ENCODE measurements around the gene PPFIA1. TPM values are rescaled to one million over a fixed set of nuclear protein-coding genes. Genes with fewer than 3 reads are reported as not detected.
A peak's percentile ranks its signal among the peaks of the same experiment; 100 is the strongest.

PPFIA1 gene
- total RNA-seq, 2 experiments from 2014 or later: 34.3 to 42.0 TPM

DNA sequence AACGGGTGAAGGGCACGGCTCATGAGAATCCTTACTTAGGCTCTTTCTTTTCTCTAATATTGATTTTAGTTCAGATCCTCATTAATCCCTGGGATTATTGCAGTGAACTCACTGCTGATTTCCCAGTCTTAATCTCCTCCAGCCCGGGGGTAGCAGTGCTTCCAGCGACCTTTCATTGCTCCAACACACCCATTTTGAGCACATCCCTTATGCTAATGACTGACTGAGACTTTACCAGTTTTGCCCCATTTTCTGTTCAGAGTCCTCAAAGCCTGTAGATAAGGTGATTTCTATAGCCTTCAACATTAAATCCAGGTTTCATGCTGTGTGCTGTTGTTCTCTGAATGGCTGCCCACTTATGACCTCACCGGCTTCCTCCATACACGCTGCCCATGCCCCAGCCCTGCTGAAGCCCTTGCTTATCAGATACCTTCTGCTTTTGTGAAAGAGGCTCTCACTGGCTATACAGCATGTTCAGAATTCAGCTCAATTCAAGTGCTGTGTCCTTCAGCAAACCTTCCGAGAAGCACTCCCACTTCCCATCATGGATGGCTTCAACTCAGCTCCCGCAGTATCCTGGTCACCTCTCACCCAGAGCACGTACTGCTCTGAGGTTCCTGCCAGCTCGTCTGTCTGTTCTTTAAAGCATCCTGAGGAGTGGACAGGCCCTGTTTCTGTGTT, 49.0 kb downstream of the PPFIA1 start:
- Mint-ChIP-seq H3K4me1 (ENCODE audit: low read depth) (peaks cover 4% of the 10 kb centered on the region), H3K27me3 (no peaks in the 10 kb centered on the region), H3K36me3 (ENCODE audit: low read depth) (peaks cover 43% of the 10 kb centered on the region), H3K27ac (no peak overlapping the region), H3K4me3 (no peak overlapping the region), H3K9me3 (no peaks in the 10 kb centered on the region)
- DNase-seq (no peak), ATAC-seq (ENCODE audit: poor library complexity) (no peak)
- Histone ChIP-seq H3K36me3 (ENCODE audit: insufficient read depth, low read length) (peaks cover 54% of the 10 kb centered on the region), H3K4me1 (ENCODE audit: insufficient read depth, low read length) (no peaks in the 10 kb centered on the region), H3K9me3 (ENCODE audit: control insufficient read depth in 1 of 2, insufficient read depth in 1 of 2, low read length in 2 of 2) (no peaks in the 10 kb centered on the region), H3K4me3 (ENCODE audit: low read length) (no peak overlapping the region), H3K27ac (ENCODE audit: low read depth in 1 of 2, low read length in 2 of 2) (no peak overlapping the region), H3K27me3 (ENCODE audit: control insufficient read depth in 1 of 2, insufficient read depth in 2 of 2, low read length in 2 of 2) (no peaks in the 10 kb centered on the region)
- POLR2A ChIA-PET: no interaction called here
- CTCF ChIA-PET: no interaction called here
- intact Hi-C loops (cut with DNase I, micrococcal nuclease): no loop called here
- TF ChIP-seq, protein P1, sequence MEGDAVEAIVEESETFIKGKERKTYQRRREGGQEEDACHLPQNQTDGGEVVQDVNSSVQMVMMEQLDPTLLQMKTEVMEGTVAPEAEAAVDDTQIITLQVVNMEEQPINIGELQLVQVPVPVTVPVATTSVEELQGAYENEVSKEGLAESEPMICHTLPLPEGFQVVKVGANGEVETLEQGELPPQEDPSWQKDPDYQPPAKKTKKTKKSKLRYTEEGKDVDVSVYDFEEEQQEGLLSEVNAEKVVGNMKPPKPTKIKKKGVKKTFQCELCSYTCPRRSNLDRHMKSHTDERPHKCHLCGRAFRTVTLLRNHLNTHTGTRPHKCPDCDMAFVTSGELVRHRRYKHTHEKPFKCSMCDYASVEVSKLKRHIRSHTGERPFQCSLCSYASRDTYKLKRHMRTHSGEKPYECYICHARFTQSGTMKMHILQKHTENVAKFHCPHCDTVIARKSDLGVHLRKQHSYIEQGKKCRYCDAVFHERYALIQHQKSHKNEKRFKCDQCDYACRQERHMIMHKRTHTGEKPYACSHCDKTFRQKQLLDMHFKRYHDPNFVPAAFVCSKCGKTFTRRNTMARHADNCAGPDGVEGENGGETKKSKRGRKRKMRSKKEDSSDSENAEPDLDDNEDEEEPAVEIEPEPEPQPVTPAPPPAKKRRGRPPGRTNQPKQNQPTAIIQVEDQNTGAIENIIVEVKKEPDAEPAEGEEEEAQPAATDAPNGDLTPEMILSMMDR (IDR thresholded peaks at IDR 0.05): no peak

DNA sequence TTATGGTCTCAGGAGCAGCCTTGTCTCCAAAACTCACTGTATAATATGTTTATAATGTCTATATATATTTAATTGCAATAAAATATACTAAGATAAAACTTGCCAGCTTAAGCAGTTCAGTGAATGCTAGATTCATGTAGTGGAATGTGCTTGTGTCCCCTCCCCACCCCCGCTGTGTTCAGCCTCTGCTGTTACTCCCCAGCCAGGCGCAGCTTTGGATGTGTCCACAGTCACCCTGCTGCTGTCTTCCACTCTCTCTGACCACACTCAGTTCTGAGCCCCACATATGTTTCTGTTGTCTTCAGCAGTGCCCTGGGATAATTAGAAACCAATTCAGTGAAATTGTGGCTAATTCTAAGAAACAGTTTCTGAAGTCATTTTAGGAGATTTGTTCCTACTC, 52.2 kb downstream of the PPFIA1 start:
- H3K9me3 ChIP-seq (ENCODE audit: control insufficient read depth in 1 of 2, insufficient read depth in 1 of 2, low read length in 2 of 2): no peaks in the 10 kb centered on the region
- TF ChIP-seq, protein P1 (IDR thresholded peaks at IDR 0.05): no peak
- Mint-ChIP-seq H3K9me3 (no peaks in the 10 kb centered on the region), H3K4me1 (ENCODE audit: low read depth) (no peaks in the 10 kb centered on the region), H3K27me3 (no peaks in the 10 kb centered on the region), H3K4me3 (no peak overlapping the region), H3K36me3 (ENCODE audit: low read depth) (peaks cover 53% of the 10 kb centered on the region), H3K27ac (no peak overlapping the region)
- no peaks in the 10 kb centered on the region for H3K4me1 ChIP-seq (ENCODE audit: insufficient read depth, low read length)
- CTCF ChIA-PET: no interaction called here
- peaks cover 76% of the 10 kb centered on the region for H3K36me3 ChIP-seq (ENCODE audit: insufficient read depth, low read length)
- no peak overlapping the region for H3K27ac ChIP-seq (ENCODE audit: low read depth in 1 of 2, low read length in 2 of 2)
- H3K4me3 ChIP-seq (ENCODE audit: low read length): no peak overlapping the region
- POLR2A ChIA-PET: no interaction called here
- DNase-seq (no peak), ATAC-seq (ENCODE audit: poor library complexity) (no peak)
- intact Hi-C loops (cut with DNase I, micrococcal nuclease): no loop called here
- H3K27me3 ChIP-seq (ENCODE audit: control insufficient read depth in 1 of 2, insufficient read depth in 2 of 2, low read length in 2 of 2): no peaks in the 10 kb centered on the region

DNA sequence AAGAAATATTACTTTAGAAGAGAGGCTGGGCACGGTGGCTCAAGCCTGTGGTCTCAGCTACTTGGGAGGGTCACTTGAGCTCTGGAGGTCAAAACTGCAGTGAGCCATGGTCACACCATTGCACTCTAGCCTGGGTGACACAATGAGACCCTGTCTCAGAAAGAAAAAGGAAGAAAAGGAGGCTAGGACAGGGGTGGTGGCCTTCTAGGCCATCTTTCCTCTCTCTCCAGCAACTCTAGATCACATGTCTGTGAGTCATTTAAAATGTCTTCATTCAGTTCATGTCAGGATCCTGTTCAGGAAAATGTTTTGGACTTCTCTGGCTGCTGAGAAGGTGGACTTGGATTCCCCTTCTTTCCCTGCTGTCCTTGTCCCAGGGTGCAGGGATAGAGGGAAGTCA, 53.3 kb downstream of the PPFIA1 start:
- ATAC-seq (ENCODE audit: poor library complexity) (no peak), DNase-seq (peak in 2 of 14 experiments; percentile 39 to 50)
- Mint-ChIP-seq H3K27ac (no peak overlapping the region), H3K36me3 (ENCODE audit: low read depth) (peaks cover 65% of the 10 kb centered on the region), H3K27me3 (no peaks in the 10 kb centered on the region), H3K4me3 (no peak overlapping the region), H3K4me1 (ENCODE audit: low read depth) (no peaks in the 10 kb centered on the region), H3K9me3 (no peaks in the 10 kb centered on the region)
- intact Hi-C loops (cut with DNase I, micrococcal nuclease): no loop called here
- H3K4me1 ChIP-seq (ENCODE audit: insufficient read depth, low read length): no peaks in the 10 kb centered on the region
- no peaks in the 10 kb centered on the region for H3K27me3 ChIP-seq (ENCODE audit: control insufficient read depth in 1 of 2, insufficient read depth in 2 of 2, low read length in 2 of 2)
- ChIA-PET POLR2A (no interaction called here), CTCF (no interaction called here)
- peaks cover 81% of the 10 kb centered on the region for H3K36me3 ChIP-seq (ENCODE audit: insufficient read depth, low read length)
- TF ChIP-seq, protein P1 (IDR thresholded peaks at IDR 0.05): no peak
- no peak overlapping the region for H3K4me3 ChIP-seq (ENCODE audit: low read length)
- H3K9me3 ChIP-seq (ENCODE audit: control insufficient read depth in 1 of 2, insufficient read depth in 1 of 2, low read length in 2 of 2): no peaks in the 10 kb centered on the region
- H3K27ac ChIP-seq (ENCODE audit: low read depth in 1 of 2, low read length in 2 of 2): no peak overlapping the region
